D721Med (cell line): Measurements from ENCODE around the gene MAP4.
"Not testable (repeated sequence)": the region's sequence is repeated elsewhere in the genome, so short reads cannot be mapped to it uniquely, and the experiment has no call there.

Experiments
- DNase-seq: peaks from one replicate; pipeline ENCODE4 v3.0.0; 2011; ENCODE audit warnings: low spot score; ENCODE audit not compliant: insufficient read length
- FAIRE-seq: peaks from 2 replicates; lab custom pipeline; 2011; peaks lifted over from hg19 to GRCh38; lab: Jason Lieb, UNC
- TF ChIP-seq, protein P1 (sequence below): IDR thresholded peaks from 2 replicates; pipeline ENCODE4 v1.5.1; 2012; ENCODE audit warnings: mild to moderate bottlenecking, control low read depth; ENCODE audit not compliant: insufficient read depth; ENCODE audit errors: missing control alignments

MAP4 gene

DNA sequence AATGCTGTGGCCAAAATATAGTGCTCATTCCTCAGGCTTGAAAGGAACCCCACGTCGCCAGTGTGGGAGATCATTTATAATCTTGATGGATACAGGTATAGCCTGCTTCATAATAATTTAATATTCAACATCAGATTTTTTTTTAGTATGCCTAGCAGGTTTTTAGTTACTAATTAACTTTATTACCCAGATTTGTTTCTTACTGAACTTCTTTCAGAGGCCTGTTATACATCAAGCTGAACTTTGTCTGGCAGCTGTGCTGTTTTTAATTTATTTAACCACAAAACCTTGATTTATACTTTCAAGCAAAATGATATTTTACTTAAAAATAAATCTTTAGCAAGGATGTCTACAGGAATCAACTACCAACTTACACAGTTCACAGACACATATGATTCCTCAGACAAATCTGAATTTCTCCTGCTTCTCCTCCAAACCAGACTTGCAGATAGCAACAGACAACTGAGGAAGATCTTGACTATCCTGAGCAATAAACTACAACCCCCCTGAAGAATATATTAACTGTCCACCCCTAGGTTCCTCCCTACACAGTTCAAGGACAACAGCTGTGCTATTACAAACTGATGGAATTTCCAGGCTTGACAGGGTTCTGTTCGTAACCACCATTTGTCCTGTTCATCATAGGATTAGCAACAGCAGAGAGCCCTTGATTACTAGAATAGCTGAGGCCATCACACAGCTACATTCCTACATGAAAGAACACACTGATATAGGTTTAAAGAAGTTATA lies 610 bp downstream of the MAP4 start:
- no peak for DNase-seq
- no peak for FAIRE-seq
- TF ChIP-seq, protein P1, sequence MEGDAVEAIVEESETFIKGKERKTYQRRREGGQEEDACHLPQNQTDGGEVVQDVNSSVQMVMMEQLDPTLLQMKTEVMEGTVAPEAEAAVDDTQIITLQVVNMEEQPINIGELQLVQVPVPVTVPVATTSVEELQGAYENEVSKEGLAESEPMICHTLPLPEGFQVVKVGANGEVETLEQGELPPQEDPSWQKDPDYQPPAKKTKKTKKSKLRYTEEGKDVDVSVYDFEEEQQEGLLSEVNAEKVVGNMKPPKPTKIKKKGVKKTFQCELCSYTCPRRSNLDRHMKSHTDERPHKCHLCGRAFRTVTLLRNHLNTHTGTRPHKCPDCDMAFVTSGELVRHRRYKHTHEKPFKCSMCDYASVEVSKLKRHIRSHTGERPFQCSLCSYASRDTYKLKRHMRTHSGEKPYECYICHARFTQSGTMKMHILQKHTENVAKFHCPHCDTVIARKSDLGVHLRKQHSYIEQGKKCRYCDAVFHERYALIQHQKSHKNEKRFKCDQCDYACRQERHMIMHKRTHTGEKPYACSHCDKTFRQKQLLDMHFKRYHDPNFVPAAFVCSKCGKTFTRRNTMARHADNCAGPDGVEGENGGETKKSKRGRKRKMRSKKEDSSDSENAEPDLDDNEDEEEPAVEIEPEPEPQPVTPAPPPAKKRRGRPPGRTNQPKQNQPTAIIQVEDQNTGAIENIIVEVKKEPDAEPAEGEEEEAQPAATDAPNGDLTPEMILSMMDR: no peak

DNA sequence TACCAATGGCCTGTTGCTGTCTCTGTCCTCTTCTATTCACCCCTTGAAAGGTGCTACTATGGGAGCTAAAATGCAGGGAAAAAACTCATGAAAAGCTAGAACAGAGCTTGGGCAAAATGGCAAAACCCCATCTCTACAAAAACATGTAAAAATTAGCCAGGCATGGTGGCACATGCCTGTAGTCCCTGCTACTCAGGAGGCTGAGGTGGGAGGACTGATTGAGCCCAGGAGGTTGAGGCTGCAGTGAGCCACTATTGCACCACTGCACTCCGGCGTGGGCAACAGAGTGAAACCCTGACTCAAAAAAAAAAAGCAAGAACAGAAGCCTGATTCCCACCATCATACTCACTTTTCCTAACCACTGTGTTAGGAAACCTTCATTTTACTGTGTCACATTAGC lies 1.9 kb downstream of the MAP4 start:
- TF ChIP-seq, protein P1: no peak
- FAIRE-seq: no peak
- no peak for DNase-seq

DNA sequence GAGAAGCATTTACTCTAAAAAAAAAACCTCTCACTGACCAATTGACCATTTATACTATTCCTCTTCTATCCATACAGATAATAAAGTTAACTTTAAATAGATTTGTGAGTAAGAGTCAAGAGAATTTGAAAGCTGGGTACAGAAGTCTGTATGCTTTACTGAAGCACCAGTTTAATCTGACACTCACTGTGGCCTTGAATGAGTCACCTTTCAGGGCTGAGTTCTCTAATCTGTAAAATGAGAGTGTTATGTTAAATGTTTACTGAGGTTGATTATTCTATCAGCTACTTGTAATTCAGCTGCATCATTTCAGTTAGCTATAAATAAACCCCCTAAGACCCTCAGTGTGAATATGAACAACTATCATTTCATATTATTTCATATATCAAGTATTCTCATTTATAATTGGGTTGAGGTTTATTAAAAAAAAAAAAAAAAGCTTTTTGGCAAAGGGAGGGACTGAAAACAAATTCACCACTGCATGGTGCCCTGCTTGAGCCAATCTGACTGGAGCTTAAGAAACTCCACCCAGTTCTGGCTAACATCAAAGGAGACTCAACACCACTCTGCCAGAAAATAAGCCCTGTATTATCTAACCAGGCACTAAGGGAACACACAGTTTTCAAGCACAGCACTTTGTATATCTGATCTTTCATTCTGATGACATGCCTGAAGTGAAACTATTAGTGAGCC lies 2.8 kb downstream of the MAP4 start:
- TF ChIP-seq, protein P1: no peak
- no peak for FAIRE-seq
- DNase-seq: no peak

DNA sequence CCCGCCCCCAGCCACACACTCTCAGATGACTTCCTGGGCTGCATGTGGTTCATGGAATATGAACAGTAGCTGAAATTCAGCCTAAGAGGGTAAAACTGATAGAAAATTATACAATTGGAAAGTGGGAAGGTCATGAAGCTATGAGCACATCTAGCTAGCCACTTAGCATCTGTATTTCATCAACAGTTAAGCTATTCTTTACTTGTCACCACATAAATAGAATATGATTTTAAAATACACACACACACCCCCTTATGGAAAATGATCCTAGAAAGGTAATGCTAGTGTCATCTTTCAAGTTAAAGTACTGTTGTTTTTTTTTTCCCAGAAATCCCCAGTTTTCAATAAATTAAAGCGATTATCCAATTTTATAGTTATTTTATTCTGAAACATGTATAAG lies 3.6 kb downstream of the MAP4 start:
- FAIRE-seq: no peak
- TF ChIP-seq, protein P1: no peak

DNA sequence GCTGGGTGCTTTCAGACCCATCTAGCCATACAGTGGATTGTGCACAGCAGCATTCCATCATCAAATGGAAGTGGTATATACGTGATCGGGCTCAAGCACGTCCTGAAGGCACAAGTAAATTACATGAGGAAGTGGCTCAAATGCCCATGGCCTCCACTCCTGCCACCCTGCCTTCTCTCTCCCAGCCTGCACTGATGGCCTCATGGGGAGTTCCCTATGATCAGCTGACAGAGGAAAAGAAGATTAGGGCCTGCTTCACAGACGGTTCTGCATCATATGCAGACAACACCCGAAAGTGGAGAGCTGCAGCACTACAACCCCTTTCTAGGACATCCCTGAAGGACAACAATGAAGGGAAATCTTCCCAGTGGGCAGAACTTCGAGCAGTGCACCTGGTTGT lies 8.2 kb downstream of the MAP4 start:
- not testable (repeated sequence) for FAIRE-seq, DNase-seq

More for the DNA sequence above, 3.6 kb downstream of the MAP4 start:
- no peak for DNase-seq

DNA sequence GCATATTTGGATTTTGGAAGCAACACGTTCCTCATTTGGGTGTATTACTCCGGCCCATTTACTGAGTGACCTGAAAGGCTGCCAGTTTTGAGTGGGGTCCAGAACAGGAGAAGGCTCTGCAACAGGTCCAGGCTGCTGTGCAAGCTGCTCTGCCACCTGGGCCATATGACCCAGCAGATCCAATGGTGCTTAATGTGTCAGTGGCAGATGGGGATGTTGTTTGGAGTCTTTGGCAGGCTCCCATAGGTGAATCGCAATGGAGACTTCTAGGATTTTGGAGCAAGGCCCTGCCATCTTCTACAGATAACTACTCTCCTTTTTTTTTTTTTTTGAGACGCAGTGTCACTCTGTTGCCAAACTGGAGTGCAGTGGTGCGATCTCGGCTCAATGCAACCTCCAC lies 8.9 kb downstream of the MAP4 start:
- not testable (repeated sequence) for DNase-seq, FAIRE-seq

DNA sequence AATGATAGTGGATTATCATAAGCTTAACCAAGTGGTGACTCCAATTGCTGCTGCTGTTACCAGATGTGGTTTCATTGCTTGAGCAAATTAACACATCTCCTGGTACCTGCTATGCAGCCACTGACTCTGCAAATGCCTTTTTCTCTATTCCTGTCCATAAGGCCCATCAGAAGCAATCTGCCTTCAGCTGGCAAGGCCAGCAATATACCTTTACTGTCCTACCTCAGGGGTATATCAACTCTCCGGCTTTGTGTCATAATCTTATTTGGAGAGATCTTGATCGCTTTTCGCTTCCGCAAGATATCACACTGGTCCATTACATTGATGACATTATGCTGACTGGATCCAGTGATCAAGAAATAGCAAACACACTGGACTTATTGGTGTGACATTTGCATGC lies 9.4 kb downstream of the MAP4 start:
- not testable (repeated sequence) for FAIRE-seq, DNase-seq

DNA sequence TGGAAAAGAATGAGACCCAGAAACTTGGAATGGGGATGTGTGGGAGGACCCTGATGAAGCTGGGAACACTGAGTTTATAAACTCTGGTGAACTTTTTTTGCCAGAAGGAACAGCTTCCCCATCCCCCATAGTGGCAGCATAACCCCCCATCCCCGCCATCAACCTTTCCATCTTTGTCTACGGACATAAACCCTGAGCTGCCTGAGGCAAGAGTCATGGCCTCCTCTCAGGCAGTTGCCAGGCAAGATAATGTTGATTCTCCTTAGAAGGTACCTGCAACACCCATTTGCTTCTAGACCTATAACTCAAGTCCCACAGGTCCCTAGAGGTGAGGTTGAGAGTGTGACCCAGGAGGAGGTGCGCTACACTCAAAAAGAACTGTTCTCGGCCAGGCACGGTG lies 11.5 kb downstream of the MAP4 start:
- FAIRE-seq: no peak
- TF ChIP-seq, protein P1: no peak
- no peak for DNase-seq

DNA sequence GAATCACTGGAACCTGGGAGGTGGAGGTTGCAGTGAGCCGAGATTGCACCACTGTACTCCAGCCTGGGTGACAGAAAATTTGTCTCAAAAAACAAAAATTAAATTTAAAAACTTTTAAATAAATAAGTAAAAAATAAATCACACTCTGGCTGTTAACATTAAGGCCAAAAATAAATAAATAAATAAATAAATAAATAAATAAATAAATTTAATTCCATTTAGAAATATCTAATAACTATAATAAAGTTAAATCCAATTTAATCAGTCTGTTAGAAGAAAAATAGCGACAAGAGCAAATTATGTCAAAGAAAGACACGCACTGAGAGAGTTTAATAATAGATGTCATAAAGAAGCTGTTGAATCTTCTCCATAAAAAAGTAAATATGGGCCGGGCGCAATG lies 13.4 kb downstream of the MAP4 start:
- DNase-seq (no peak), FAIRE-seq (no peak)
- TF ChIP-seq, protein P1: no peak
